ENCODE data around the gene IFI27L2.

The IFI27L2 gene

GRCh38 chr14:94145902-94146527 lies 16.6 kb upstream of the IFI27L2 start:
- DNase-seq = no peak

DNA sequence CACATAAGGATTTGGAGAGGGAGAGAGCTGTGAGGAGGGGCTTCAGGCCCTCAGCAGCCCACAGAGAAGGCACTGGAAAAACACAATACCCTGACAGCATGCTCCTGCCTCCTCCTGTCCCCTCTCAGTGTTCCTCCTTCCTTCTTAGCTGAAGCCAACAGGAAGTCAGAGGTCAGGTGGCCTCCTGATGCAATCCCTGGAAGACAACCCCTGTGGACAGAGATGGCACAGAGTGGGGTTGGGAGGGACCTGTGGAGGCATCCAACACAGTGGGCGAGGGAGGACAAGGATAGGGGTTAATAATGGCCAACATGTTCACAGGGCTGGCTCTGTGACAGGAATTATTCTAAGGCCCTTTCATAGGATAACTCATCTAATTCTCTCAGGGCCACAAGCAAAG lies 15.4 kb upstream of the IFI27L2 start:
- no peak for DNase-seq

- no peak for DNase-seq
These were observed 14.3 kb upstream of the IFI27L2 start for GRCh38 chr14:94143711-94144110.

- DNase-seq = no peak
These were observed 13.8 kb upstream of the IFI27L2 start for GRCh38 chr14:94143239-94143638.

- DNase-seq = no peak
These were observed 13.4 kb upstream of the IFI27L2 start for GRCh38 chr14:94142836-94143235.

- DNase-seq = no peak
These were observed 12.8 kb upstream of the IFI27L2 start for GRCh38 chr14:94142247-94142646.

- DNase-seq = no peak
These were observed 10.0 kb upstream of the IFI27L2 start for GRCh38 chr14:94139421-94139820.

DNA sequence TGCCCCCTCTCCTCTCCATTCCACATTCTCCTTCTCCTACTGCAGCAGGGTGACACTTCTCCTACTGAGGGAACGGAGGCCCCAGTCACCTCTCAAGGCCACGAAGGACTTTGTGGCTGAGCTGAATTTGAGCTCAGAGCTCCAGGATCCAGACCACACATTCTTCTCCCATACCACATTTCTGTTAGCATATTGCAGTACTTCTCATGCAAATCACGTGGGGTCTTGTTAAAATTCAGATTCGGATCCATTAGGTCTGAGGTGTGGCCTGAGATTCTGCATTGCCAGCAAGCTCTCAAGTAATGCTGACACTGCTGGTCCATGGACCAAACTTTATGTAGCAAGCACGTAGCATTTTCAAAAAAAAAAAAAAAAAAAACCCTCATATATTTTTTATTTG lies 9.6 kb upstream of the IFI27L2 start:
- DNase-seq = no peak

DNA sequence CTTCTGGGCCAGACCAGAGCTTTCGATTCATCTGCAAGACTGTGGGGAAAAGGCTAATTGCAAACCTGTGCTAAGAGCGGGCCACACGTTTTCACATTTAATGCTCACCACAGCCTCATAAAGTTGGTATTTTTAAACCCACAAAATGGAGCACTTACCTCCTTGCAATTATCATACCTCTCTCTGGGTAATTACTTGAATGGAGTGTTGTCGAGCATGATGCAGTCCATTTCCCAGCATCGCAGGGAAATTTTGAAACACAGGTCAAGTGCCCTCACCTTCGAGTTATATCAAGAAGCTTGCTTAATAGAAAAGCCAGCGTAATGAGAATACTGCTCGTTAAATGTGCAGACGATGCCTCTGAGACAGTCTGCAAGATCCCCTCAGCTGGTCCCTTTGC lies 8.8 kb upstream of the IFI27L2 start:
- no peak for DNase-seq

DNA sequence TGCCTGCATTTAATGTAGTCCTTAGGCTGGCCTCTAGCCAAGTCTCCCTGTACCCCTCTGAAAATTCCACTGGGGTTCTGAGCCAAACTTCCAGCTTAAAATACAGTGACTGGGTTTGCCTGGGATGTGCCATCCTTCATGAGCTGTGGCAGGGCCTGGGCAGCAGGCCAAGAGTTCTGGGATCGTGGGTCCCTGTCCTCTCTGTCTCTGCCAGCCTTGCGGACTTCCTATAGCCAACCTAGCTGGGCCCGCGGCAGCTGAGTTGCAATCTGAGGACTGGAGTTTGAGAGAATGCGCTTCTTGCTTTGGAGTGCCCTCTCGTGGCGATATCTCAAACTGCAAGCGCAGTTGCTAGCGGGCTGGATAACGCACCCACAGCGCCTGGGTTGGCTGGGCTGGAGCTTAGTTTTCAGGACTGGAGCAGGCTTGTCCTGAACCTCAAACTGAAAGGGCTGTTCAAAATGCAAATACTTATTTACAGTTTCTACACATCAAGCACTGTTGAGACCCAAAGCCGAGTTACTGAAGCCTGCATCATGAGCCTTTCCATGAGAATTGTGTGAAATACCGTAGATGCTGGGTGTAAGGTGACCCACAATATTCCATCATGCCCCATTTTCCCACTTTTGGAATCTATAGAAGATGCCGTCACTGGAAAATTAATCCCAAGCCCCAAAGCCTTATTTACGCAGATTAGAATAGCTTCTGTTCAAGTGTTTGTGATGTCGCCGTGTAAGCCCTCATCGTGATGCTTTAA lies 7.3 kb upstream of the IFI27L2 start:
- DNase-seq = peak; percentile 77

- no peak for DNase-seq
These were observed 6.1 kb upstream of the IFI27L2 start for GRCh38 chr14:94135476-94135875.

- peak; percentile 59 for DNase-seq
These were observed 3.0 kb upstream of the IFI27L2 start for GRCh38 chr14:94132285-94132887.

GRCh38 chr14:94129758-94130414 lies 482 bp upstream of the IFI27L2 start:
- DNase-seq = no peak

DNA sequence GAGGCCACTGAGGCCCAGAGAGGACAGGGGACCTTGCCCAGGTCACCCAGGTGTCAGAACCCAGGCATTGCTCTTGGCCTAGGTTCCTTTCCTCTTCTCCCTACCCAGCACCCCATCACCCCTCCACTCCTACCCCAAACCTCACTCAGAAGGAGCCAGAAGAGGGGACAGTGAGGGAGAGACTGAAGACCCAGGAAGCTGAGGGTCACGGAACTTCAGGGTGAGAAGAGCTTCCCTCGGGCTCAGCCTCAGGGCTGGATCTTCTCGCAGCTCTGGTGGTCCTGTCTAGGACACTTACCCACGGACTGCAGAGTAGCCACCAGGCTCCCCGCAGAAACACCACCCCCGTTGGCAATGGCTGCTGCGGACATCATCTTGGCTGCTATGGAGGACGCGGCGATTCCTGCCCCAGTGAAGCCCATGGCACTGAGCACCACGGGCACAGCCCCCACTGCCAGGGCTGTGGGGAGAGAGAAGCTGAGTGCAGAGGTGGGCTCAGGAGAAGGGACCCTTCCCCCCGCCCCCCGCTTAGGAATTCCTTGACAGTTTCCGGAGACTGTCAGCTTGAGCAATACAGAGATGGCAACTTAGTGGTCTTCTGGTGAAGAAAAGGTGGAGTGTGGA lies 1.1 kb downstream of the IFI27L2 start:
- DNase-seq = no peak

DNA sequence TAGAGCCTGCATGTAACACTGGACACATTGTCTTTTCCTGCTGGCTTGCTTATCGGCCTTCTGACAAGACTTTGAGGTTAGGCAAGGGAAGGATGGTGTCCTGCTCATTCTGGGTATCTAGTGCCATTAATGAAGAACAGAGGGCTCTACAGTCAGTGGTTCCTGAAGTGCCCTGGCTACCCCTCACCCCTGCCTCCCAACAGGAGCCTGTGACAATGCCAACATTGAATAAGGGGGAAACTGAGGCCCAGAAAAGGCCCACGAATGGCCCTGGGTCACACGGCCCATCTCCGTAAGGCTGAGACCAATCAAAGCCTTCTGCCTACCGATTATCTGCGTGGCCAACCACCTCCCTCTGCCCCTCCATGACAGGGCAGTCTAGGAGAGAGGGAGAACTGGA lies 2.1 kb downstream of the IFI27L2 start:
- DNase-seq = no peak

GRCh38 chr14:94126800-94127199 lies 2.6 kb downstream of the IFI27L2 start:
- DNase-seq = no peak

DNA sequence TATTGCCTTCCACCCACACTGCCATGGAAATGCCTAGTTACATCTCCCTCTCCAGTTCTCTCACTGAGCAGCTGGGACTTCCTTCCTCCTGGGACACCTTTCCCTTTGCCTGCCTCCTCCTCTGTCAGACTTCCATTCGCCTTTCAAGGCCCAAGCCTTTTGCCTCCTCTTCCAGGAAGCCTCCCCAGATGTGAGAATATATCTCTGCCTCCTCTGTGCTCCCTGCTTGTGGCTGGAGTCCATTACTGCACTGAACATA lies 3.1 kb downstream of the IFI27L2 start:
- no peak for DNase-seq

- no peak for DNase-seq
These were observed 3.6 kb downstream of the IFI27L2 start for GRCh38 chr14:94125659-94126418.

- no peak for DNase-seq
These were observed 4.6 kb downstream of the IFI27L2 start for GRCh38 chr14:94124582-94125377.

- DNase-seq = no peak
These were observed 5.5 kb downstream of the IFI27L2 start for GRCh38 chr14:94123868-94124267.

- DNase-seq = no peak
These were observed 6.1 kb downstream of the IFI27L2 start for GRCh38 chr14:94123296-94123695.

DNA sequence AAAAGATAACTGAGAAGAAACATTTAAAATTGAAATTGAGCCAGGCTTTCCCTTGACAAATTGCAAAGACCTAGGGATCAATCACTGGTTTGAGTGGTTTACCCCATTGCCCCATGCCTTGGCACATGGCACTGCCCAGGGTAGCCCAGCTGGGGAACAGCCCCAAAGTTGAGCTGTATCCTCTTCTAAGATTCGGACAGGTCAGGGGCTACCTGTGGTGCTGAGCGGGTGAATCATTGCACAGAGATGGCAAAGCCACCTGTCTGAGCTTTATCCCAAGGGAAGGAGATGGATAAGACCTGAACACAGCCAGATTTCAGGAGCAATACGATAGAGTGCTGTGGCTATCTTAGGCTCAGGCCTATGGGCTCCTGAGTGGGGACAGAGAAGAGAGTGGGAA lies 7.0 kb downstream of the IFI27L2 start:
- no peak for DNase-seq

Measured in CD4-positive, alpha-beta T cell treated with Interleukin-15 for 1 hour (primary cell).